ENCODE measurements around the gene NPLOC4. TPM values are rescaled to one million over a fixed set of nuclear protein-coding genes. Genes with fewer than 3 reads are reported as not detected.

The NPLOC4 gene
- total RNA-seq, 2 donors from 2014 or later, result 69.3 to 70.4 TPM

GRCh38 chr17:81581758-81582157, 55.2 kb downstream of the NPLOC4 start:
- no peaks in the 10 kb centered on the region for H3K27me3 ChIP-seq
- DNase-seq (ENCODE audit: low spot score), result no peak
- H3K9me3 ChIP-seq, result no peaks in the 10 kb centered on the region
- peaks cover 0 to 34% of the 10 kb centered on the region in 2 donors for H3K4me1 ChIP-seq
- H3K36me3 ChIP-seq, result peaks cover 42% of the 10 kb centered on the region
- no peak overlapping the region for H3K4me3 ChIP-seq
- TF ChIP-seq, protein P1, sequence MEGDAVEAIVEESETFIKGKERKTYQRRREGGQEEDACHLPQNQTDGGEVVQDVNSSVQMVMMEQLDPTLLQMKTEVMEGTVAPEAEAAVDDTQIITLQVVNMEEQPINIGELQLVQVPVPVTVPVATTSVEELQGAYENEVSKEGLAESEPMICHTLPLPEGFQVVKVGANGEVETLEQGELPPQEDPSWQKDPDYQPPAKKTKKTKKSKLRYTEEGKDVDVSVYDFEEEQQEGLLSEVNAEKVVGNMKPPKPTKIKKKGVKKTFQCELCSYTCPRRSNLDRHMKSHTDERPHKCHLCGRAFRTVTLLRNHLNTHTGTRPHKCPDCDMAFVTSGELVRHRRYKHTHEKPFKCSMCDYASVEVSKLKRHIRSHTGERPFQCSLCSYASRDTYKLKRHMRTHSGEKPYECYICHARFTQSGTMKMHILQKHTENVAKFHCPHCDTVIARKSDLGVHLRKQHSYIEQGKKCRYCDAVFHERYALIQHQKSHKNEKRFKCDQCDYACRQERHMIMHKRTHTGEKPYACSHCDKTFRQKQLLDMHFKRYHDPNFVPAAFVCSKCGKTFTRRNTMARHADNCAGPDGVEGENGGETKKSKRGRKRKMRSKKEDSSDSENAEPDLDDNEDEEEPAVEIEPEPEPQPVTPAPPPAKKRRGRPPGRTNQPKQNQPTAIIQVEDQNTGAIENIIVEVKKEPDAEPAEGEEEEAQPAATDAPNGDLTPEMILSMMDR (IDR thresholded peaks at IDR 0.05), result no peak
- H3K27ac ChIP-seq, result no peak overlapping the region

DNA sequence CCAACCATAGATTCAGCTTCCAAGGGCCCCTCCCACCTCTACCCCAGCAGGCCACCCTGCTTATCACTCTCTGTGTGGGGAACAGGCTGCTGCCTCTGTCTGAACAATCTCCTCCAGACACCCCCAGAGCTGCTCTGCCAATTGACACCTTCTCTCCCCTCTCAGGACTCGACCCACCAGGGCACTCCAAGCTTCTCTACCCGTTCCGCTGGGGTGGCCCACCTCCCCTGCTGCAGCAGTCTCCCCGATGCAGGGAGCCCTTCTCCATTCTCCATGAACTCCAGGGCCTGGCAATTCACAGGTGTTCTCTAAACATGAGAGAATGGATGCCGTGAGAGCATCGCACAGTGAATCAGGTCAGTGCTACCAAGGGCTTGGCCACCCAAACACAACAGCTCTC, 56.4 kb downstream of the NPLOC4 start:
- Histone ChIP-seq H3K4me3 (no peak overlapping the region), H3K9me3 (no peaks in the 10 kb centered on the region), H3K27ac (no peak overlapping the region), H3K4me1 (peaks cover 0 to 45% of the 10 kb centered on the region in 2 donors), H3K36me3 (peaks cover 29% of the 10 kb centered on the region), H3K27me3 (no peaks in the 10 kb centered on the region)
- no peak for DNase-seq (ENCODE audit: low spot score)
- TF ChIP-seq, protein P1 (IDR thresholded peaks at IDR 0.05), result no peak

DNA sequence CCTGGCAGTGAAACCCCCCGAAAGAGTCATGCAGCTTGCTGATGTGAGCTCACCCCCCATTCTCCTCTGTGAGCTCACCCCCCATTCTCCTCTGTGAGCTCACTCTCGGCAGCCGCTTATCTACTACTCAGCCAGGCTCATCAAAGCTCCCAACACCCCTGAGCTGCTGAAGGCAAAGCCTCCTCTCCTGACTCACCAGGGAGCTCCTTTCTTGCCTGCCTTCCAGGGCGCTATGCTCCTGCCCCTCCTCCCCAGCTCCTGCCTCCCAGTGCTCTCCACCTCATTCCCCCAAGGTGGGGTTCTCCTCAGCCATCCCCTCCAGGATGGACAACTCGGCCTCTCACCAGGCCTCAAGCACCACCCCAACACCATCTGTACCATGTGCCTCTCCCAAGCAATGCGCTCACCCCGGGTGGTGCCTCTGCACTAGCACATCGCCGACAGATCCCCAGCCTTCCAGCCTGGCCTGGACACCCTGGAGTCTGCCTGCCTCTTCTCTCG, 57.0 kb downstream of the NPLOC4 start:
- H3K27me3 ChIP-seq, result no peaks in the 10 kb centered on the region
- no peaks in the 10 kb centered on the region for H3K9me3 ChIP-seq
- no peak overlapping the region for H3K27ac ChIP-seq
- TF ChIP-seq, protein P1 (IDR thresholded peaks at IDR 0.05), result no peak
- peaks cover 23% of the 10 kb centered on the region for H3K36me3 ChIP-seq
- peaks cover 0 to 45% of the 10 kb centered on the region in 2 donors for H3K4me1 ChIP-seq
- H3K4me3 ChIP-seq, result no peak overlapping the region
- DNase-seq (ENCODE audit: low spot score), result no peak

GRCh38 chr17:81579298-81579697, 57.6 kb downstream of the NPLOC4 start:
- DNase-seq (ENCODE audit: low spot score), result no peak
- Histone ChIP-seq H3K4me3 (no peak overlapping the region), H3K27me3 (no peaks in the 10 kb centered on the region), H3K9me3 (no peaks in the 10 kb centered on the region), H3K36me3 (peaks cover 19% of the 10 kb centered on the region), H3K4me1 (peaks cover 0 to 50% of the 10 kb centered on the region in 2 donors), H3K27ac (no peak overlapping the region)
- TF ChIP-seq, protein P1 (IDR thresholded peaks at IDR 0.05), result no peak

GRCh38 chr17:81578561-81579225, 58.2 kb downstream of the NPLOC4 start:
- Histone ChIP-seq H3K27me3 (no peaks in the 10 kb centered on the region), H3K9me3 (no peaks in the 10 kb centered on the region), H3K27ac (no peak overlapping the region), H3K4me3 (no peak overlapping the region), H3K4me1 (peaks cover 0 to 51% of the 10 kb centered on the region in 2 donors), H3K36me3 (peaks cover 15% of the 10 kb centered on the region)
- no peak for DNase-seq (ENCODE audit: low spot score)
- TF ChIP-seq, protein P1 (IDR thresholded peaks at IDR 0.05), result no peak

Measured in right atrium auricular region (tissue), 2 donors.